Suprapubic skin (tissue), 4 donors: ENCODE measurements around the gene C22orf31.

Source experiments
- CTCF ChIP-seq, 2 donors: fragments of 200-600 bp in 1 of 2; fragments of 450-650 bp in 1 of 2; sonication (generic) in 1 of 2; IDR thresholded peaks; one replicate each; pipeline ENCODE4 v1.5.1; 2016 to 2019; ENCODE audit warnings: antibody characterized with exemption in 2 of 2, mild to moderate bottlenecking in 1 of 2, moderate library complexity in 1 of 2
- EP300 ChIP-seq: sonication (generic); formaldehyde crosslinking; IDR thresholded peaks from one replicate; pipeline ENCODE4 v1.6.1; 2017; ENCODE audit warnings: antibody characterized with exemption
- POLR2A ChIP-seq, 2 donors: fragments of 450-650 bp; IDR thresholded peaks; one replicate each; pipeline ENCODE4 v1.6.1; 2017; ENCODE audit warnings: antibody characterized with exemption in 2 of 2, mild to moderate bottlenecking in 2 of 2, moderate library complexity in 2 of 2
- POLR2AphosphoS5 ChIP-seq, 3 donors: sonication (generic); formaldehyde crosslinking; IDR thresholded peaks; one replicate each; pipeline ENCODE4 v1.6.1; 2017; ENCODE audit warnings: antibody characterized with exemption in 3 of 3

GRCh38 chr22:29014293-29014692 lies 47.3 kb downstream of the C22orf31 start:
- TF ChIP-seq CTCF (IDR thresholded peaks at IDR 0.05) (no peak), POLR2A (IDR thresholded peaks at IDR 0.05) (no peak), POLR2AphosphoS5 (IDR thresholded peaks at IDR 0.05) (no peak), EP300 (no peak)
